ENCODE data around the gene DDX51. TPM values are rescaled to one million over a fixed set of nuclear protein-coding genes. Genes with fewer than 3 reads are reported as not detected.

The DDX51 gene
- total RNA-seq, 1 experiment from 2014 or later: 16.2 TPM

DNA sequence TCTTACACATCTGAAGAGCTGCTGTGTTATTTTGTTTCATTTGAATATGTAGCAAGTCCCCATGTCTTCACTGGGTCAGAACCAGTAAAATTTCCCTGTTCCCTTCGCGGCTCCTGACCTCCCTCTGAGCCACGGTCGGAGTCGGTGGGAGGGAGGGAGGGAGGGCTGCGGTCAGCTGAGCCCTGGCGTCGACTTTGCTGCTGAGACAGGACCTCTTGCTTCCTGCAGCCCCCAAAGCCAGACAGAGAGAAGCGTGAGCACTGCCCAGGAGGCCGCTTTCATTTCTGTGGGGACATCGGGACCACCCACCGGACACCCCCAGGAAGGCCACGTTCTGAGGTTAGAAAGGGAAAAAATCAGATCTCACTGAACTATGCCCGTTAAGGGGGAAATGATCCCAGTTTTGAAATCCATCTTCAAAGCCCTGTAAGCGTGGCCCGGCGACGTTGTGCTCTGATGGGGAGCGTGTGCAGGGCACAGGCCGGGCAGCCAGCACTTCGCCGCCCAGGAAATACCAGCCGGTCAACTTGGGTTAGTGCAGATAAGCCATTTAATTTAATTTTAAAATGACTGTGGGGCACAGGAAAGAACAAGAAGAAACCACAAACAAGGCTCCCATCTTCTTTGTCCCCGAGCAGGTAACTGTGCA, 42.2 kb upstream of the DDX51 start:
- intact Hi-C loops (cut with micrococcal nuclease; ENCODE audit: unreplicated experiment): no loop called here
- peaks cover 96% of the 10 kb centered on the region for H3K27me3 ChIP-seq (ENCODE audit: insufficient read depth, low read depth)
- H2AFZ ChIP-seq: no peak overlapping the region
- H3K4me1 ChIP-seq (replicated peaks; ENCODE audit: insufficient read depth): no peaks in the 10 kb centered on the region
- H3K36me3 ChIP-seq (ENCODE audit: low read depth): no peaks in the 10 kb centered on the region
- no peak overlapping the region for H3K27ac ChIP-seq
- no peaks in the 10 kb centered on the region for H4K20me1 ChIP-seq (ENCODE audit: insufficient read depth)
- TF ChIP-seq EZH2 (IDR thresholded peaks at IDR 0.05; ENCODE audit: low read depth): no peak
- TF ChIP-seq, protein P1, sequence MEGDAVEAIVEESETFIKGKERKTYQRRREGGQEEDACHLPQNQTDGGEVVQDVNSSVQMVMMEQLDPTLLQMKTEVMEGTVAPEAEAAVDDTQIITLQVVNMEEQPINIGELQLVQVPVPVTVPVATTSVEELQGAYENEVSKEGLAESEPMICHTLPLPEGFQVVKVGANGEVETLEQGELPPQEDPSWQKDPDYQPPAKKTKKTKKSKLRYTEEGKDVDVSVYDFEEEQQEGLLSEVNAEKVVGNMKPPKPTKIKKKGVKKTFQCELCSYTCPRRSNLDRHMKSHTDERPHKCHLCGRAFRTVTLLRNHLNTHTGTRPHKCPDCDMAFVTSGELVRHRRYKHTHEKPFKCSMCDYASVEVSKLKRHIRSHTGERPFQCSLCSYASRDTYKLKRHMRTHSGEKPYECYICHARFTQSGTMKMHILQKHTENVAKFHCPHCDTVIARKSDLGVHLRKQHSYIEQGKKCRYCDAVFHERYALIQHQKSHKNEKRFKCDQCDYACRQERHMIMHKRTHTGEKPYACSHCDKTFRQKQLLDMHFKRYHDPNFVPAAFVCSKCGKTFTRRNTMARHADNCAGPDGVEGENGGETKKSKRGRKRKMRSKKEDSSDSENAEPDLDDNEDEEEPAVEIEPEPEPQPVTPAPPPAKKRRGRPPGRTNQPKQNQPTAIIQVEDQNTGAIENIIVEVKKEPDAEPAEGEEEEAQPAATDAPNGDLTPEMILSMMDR (conservative IDR thresholded peaks at IDR 0.05): no peak
- POLR2A ChIA-PET (ENCODE audit: unreplicated experiment): no interaction called here
- 0 out of 2 replicates have a peak, but pooled peaks cover under 1% of the 10 kb centered on the region for H3F3A ChIP-seq (ENCODE audit: insufficient read depth, low read depth)
- H3K9me3 ChIP-seq (ENCODE audit: insufficient read depth, low read depth): no peaks in the 10 kb centered on the region
- H3K9me2 ChIP-seq (ENCODE audit: insufficient read depth): no peaks in the 10 kb centered on the region
- CTCF ChIA-PET: interaction anchor here (0.5 kb wide), 1 partner anchor 20 kb away, joined by 13 read pairs; no protein-coding TSS in a partner anchor
- DNase-seq: no peak
- H3K4me3 ChIP-seq: no peak overlapping the region
- no TSS peak for BruUV-seq (replicated peaks)
- no peak overlapping the region for H3K4me2 ChIP-seq
- H3K79me2 ChIP-seq (ENCODE audit: low read depth): no peaks in the 10 kb centered on the region

DNA sequence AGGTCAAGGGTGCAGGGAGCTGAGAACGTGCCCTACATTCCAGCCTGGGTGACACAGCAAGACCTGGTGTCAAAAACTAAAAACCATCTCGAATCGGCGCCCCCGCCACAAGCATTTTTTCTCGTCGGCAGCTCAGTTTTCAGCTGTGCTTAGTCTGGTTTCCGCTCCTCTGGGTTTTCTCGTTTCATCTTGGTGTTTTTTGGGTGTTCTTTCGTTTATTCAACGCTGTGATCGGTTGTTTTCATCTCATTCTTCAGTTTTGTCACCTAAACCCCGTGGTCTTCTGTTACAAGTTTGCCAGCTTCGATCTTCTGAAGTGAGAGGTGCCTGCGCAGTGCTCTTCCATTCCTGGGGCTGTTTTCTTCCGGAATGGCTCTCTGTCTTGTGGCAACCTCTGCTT, 41.6 kb upstream of the DDX51 start:
- ChIA-PET CTCF (interaction anchor here (0.5 kb wide), 1 partner anchor 20 kb away, joined by 13 read pairs; no protein-coding TSS in a partner anchor), POLR2A (ENCODE audit: unreplicated experiment) (no interaction called here)
- no TSS peak for BruUV-seq (replicated peaks)
- no peak for TF ChIP-seq EZH2 (IDR thresholded peaks at IDR 0.05; ENCODE audit: low read depth)
- TF ChIP-seq, protein P1 (conservative IDR thresholded peaks at IDR 0.05): no peak
- H3K4me1 ChIP-seq (replicated peaks; ENCODE audit: insufficient read depth): no peaks in the 10 kb centered on the region
- H3K27me3 ChIP-seq (ENCODE audit: insufficient read depth, low read depth): peaks cover 96% of the 10 kb centered on the region
- no peak for DNase-seq
- H3K4me3 ChIP-seq: no peak overlapping the region
- no peak overlapping the region for H3K27ac ChIP-seq
- no peaks in the 10 kb centered on the region for H3K9me3 ChIP-seq (ENCODE audit: insufficient read depth, low read depth)
- intact Hi-C loops (cut with micrococcal nuclease; ENCODE audit: unreplicated experiment): no loop called here
- H2AFZ ChIP-seq: no peak overlapping the region
- H3K9me2 ChIP-seq (ENCODE audit: insufficient read depth): no peaks in the 10 kb centered on the region
- H3K79me2 ChIP-seq (ENCODE audit: low read depth): no peaks in the 10 kb centered on the region
- no peaks in the 10 kb centered on the region for H4K20me1 ChIP-seq (ENCODE audit: insufficient read depth)
- no peak overlapping the region for H3K4me2 ChIP-seq
- H3F3A ChIP-seq (ENCODE audit: insufficient read depth, low read depth): 0 out of 2 replicates have a peak, but pooled peaks cover 4% of the 10 kb centered on the region
- no peaks in the 10 kb centered on the region for H3K36me3 ChIP-seq (ENCODE audit: low read depth)

DNA sequence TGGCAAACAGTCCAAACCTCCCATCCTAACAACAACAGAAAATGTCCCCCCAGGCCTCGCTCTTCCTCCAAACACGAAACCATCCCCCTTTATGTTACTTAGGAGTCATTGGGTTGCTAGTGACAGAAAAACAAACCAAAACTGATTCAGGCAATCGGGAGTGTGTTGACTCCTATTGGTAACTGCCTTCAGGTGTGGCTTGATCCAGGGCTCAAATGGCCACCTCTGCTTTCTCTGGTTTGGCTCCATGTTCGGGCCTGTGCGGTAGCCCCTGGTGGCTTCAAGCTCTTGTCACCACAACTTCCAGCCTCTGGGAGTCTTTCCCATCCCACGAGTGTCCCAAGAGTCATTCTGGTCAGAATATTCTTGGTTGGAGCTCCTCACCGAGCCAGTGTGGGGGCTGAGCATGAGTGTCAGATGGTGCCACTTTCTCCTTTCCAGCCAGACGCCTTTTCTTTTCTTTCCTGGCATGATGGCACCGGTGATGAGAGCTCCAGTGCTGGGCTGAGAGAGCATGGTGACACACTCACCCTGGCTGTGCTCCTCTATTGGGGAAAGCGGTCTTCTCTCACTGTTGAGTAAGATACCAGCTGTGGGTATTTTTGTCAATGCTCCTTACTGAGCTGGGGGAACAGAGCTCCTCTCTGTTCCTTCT, 38.7 kb upstream of the DDX51 start:
- H3K9me3 ChIP-seq (ENCODE audit: insufficient read depth, low read depth): no peaks in the 10 kb centered on the region
- intact Hi-C loops (cut with micrococcal nuclease; ENCODE audit: unreplicated experiment): no loop called here
- BruUV-seq (replicated peaks): no TSS peak

More for the DNA sequence above, 38.7 kb upstream of the DDX51 start:
- Histone ChIP-seq H4K20me1 (ENCODE audit: insufficient read depth) (peaks cover 3% of the 10 kb centered on the region; the same call in 1 of the 2 replicates), H3K4me1 (replicated peaks; ENCODE audit: insufficient read depth) (no peaks in the 10 kb centered on the region), H3K27me3 (ENCODE audit: insufficient read depth, low read depth) (peaks cover 94% of the 10 kb centered on the region), H3K4me2 (no peak overlapping the region), H3K79me2 (ENCODE audit: low read depth) (no peaks in the 10 kb centered on the region), H2AFZ (no peak overlapping the region), H3K27ac (no peak overlapping the region), H3F3A (ENCODE audit: insufficient read depth, low read depth) (0 out of 2 replicates have a peak, but pooled peaks cover 4% of the 10 kb centered on the region), H3K9me2 (ENCODE audit: insufficient read depth) (no peaks in the 10 kb centered on the region), H3K36me3 (ENCODE audit: low read depth) (no peaks in the 10 kb centered on the region), H3K4me3 (no peak overlapping the region)
- CTCF ChIA-PET: no interaction called here
- TF ChIP-seq, protein P1 (conservative IDR thresholded peaks at IDR 0.05): no peak
- no peak for TF ChIP-seq EZH2 (IDR thresholded peaks at IDR 0.05; ENCODE audit: low read depth)
- POLR2A ChIA-PET (ENCODE audit: unreplicated experiment): no interaction called here
- DNase-seq: no peak

Measured in PC-9 (cell line).